GM19025 (cell line): ENCODE results near the gene BCAS3.

Experiments
- ATAC-seq: cut with Tn5 transposase; IDR thresholded peaks from one replicate; pipeline ENCODE4 v1.9.1; 2021; ENCODE audit warnings: mild to moderate bottlenecking, low read depth, moderate library complexity; ENCODE audit not compliant: unreplicated experiment

The BCAS3 gene

DNA sequence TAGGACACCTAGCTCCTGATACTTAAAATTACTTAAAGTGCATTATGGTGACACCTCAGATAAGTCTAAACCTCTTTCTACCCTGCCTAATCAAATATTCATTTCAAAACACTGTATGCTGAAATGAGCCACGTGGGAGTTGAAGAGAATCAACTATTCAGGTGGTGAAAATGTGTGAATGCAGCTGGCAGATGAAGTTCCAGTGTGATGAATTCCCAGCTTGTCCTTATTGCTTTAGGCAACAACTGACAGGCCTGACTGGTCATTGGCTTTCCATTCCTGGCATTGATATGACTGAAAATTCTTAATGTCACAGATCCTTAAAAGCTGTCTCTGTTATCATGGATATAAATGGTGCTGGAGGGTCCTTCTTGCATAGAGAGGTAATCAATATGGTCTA lies 420.1 kb downstream of the BCAS3 start:
- no peak for ATAC-seq

GRCh38 chr17:61106354-61106753 lies 428.7 kb downstream of the BCAS3 start:
- ATAC-seq, result no peak

DNA sequence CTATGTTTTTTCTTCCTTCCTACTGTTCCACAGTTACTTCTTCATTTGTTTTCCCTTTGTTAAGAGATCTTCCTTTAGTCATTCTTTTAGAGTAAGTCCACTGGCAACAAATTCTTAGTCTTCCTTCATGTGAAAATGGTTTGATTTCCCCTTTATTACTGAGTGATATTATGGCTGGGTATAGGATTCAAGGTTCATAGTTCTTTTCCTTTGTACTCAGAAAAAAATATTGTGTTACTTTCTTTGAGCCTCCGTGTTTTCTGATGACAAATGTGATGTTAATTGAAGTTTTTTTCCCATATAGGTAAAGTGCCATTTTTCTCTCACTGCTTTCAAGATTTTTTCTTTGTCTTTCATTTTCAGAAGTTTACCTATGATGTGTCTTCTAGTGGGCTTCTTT lies 438.9 kb downstream of the BCAS3 start:
- ATAC-seq, result no peak

DNA sequence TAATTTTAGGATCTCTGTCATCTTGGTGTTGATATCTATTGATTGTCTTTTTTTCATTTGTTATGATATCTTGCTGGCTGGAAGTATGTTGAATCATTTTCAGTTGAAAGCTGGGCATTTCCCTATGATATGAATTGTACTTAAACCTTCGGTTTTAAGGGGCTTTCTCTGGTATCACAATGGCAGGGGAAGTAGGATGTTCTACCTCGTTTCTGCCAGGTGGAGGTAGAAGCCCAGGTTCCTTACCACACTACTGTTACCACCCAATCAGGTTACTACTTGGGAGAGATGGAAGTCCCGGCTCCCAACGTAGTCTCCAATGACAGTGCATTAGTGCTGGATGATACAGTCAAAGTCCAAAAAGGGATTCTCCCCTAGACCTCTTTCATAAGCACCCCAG lies 440.3 kb downstream of the BCAS3 start:
- no peak for ATAC-seq

DNA sequence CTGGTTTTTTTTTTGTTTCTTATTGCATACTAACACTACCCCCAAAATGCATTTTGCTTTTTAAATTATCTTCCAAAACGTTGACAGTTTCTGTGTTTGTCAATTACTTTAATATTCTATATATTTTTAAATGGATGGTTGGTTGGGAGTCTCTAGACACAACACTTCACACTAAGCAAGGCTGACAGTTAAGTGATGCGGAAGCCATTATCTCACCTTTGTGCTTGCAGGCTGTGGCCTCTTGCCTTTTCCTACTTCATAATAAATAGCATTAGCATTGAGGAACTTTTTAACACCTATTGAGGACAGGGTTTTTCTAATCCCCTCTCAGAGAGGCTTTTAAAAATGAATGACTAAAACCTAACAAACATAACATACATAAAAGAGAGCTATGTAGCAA lies 441.2 kb downstream of the BCAS3 start:
- no peak for ATAC-seq

DNA sequence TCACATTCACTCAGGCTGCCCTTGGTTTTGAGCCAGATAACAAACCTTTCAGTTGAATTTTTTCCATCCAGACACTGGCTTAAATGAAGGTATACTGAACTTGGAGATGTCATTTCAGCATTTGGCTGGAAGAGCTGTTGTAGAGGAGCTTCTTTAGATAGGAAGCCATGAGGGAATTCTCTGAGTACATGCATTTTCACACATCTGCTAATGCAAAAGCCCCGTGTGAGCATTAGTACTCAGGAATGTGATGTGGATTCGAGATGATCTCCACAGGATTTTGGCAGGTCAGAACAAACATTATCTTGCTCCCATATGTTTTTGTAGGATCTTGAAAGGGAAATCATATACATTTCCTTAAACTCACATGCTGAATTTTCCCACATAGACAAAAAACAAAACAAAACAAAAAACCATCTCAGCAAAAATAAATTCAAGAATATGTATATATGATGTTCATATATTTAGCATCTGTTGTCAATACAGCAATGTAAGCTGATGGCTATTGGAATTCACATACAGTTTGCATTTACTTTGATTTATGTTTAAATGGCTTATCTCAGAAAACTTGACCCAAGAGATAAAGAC lies 444.8 kb downstream of the BCAS3 start:
- no peak for ATAC-seq

GRCh38 chr17:61124562-61124961 lies 446.9 kb downstream of the BCAS3 start:
- ATAC-seq, result no peak

DNA sequence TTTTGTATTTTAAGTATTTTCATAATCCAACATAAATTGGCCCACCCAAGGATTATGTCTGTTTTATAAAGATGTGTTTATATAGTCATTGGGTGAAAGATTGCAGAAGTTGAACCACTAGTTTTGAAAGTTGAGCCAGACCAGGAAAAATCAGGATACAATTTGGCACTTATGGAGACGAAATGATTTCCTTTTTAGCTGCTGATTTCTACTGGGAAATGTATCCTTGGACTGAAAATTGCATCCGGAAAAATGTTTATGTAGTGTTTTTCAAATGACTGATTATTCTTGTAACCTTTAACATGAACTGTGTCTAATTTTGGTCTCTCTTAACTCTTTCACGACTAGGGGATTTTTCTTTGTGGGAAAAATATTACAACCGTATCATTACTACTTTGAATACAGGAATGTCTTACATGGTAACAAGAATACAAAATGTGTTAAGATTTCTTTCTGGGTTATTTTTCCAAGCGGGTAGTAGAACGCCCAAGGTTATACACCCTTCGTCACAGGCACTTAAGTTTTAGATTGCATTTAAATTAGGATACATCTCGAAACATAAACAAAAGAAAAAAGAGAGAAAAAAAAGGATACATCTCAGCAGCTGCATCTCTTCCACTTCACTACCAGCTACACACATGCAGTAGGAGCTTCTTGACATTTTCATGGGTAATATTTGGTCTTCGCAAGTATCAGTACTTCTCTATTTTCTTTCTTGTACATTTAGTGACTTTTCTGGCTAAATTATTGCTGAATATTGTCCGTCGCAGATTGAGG lies 449.0 kb downstream of the BCAS3 start:
- ATAC-seq, result no peak

DNA sequence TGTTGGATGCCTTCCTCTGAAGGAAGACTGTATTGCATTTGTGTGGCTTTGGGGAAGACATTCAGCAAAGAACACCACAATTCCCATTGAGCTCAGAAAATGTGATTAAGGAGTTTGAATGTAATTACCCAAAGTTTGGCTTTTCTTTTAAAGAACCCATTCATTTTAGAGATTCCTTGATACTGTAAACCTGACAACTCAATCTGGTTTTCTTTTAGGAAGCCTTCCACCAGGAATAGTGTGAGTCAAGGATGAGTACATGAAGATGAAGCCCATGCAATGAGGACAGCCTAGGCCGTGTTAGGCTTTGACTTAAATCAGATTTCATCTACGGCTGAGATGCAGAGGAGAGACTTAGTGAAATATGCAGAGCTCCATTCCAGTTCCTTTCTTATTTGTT lies 450.3 kb downstream of the BCAS3 start:
- no peak for ATAC-seq

GRCh38 chr17:61128661-61129115 lies 451.0 kb downstream of the BCAS3 start:
- no peak for ATAC-seq

- no peak for ATAC-seq
These were observed 451.9 kb downstream of the BCAS3 start for GRCh38 chr17:61129267-61130254.

DNA sequence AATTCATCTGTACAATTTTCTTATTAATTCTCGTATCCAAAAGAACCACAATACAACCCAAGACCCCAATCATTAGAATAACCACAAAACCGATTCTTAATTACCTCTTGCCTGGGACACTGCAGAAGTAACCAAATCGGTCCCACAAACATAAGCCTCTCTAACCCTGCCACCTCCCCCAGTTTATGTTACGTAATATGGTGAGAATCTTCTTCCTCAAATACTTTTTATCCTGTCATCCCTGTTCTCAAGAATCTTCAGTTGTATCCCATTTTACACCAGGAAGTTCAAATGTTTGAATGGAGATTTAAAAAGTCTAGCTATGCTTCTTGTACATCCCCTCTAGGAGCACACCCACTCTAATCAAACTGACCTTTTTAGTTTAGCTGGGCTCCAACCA lies 452.7 kb downstream of the BCAS3 start:
- ATAC-seq, result no peak

GRCh38 chr17:61131585-61131984 lies 453.9 kb downstream of the BCAS3 start:
- no peak for ATAC-seq

GRCh38 chr17:61132524-61132923 lies 454.9 kb downstream of the BCAS3 start:
- ATAC-seq, result no peak

DNA sequence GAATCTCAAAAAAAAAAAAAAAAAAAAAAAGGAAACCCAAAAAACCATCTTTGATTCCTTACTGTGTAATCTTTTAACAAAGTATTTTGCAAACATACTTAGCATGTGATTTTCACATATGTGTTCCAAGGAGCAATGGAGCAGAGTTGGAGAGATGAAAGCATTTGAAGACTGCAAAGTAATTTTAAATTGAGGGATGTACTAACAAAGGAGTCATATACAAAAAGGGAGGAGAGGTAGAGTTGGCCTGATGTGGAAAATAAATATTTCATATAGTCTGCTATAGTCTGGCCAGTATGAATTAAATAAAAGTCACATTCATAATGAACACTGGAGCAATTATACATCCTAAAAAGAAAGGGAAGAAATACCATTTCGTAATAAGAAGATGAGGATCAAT lies 456.2 kb downstream of the BCAS3 start:
- ATAC-seq, result no peak

DNA sequence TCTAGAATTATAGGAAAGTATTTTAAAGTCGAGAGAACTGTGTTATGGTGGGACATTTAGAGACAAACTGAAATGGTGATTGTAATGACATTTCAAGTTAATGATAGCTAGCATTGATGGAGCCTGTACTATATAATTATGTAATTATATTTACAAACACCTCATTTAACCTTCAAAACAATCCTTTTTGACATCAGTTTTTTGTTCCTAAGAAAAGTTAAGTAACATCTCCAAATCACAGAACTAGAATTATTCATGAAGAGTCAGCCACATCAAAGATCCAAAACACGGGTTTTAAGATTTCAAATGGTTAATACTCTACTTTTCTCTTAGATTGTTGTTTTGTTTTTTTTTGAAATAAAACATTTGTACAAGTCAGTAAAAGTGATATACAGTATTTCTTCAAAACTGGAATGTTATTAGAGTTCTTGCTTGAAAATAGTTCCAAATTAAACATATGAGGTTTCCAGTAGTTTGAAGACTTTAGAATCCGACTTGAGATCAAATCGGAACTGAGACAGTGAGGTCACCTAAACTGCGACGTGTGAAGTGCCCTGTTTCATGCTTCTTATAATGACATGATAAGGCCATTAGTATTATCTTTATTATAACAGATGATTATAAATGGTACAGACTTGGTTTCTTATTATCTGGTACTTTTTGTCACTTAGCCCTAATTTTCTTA lies 457.0 kb downstream of the BCAS3 start:
- ATAC-seq, result no peak

GRCh38 chr17:61135782-61136181 lies 458.1 kb downstream of the BCAS3 start:
- ATAC-seq, result no peak

DNA sequence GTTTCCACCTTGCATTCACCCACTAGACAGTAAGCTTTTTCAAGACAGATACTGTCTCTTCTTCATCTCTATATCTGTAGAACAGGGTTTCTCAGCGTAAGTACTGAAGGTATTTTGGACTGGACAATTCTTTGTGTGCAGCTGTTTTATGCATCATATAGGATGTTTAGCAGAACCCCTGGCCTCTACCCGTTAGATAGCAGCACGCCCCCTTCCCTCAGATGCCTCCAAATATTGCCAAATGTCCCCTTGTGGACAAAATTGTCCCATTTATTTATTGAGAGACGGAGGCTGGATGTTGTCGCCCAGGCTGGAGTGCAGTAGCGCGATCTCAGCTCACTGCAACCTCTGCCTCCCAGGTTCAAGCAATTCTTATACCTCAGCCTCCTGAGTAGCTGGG lies 458.6 kb downstream of the BCAS3 start:
- no peak for ATAC-seq

DNA sequence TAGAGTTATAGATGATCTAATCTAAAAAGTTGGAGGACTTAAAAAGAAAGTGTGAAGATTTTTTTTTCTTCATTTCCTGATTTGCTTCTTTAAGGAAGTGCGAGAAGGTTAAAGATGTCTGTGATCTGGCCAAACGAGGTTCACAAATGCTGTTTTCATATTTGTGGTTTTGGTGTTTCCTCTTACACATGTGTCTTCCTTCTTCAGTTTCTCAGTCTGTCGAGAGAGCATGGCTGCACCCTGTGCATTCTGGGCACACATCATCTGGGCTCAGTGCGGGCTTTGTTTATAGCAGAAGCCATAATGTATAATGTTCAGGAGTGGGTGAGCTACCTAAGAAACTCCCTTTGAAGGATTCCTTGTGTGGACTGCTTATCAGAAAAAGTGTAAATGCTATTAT lies 461.6 kb downstream of the BCAS3 start:
- ATAC-seq, result no peak

- no peak for ATAC-seq
These were observed 462.6 kb downstream of the BCAS3 start for GRCh38 chr17:61140081-61140786.
